ENCODE measurements around the gene USP6NL.

DNA sequence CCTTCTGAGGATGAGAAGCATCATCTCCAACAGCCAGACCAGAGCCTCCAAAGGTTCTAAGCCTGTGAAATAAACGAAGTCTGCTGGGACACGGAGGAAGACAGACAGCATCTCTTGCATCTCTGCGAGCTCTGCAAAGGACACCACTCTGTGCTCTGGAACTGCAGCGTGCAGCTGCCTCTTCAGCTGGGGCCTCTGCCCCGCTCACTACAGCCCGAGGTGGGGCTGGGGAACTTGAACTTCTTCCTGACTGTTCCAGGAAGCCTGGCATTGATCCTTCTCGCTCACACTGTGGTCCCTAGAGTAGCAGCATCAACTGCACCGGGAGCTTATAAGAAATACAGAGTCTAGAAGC, 163.3 kb downstream of the USP6NL start:
- TF ChIP-seq, protein P1, sequence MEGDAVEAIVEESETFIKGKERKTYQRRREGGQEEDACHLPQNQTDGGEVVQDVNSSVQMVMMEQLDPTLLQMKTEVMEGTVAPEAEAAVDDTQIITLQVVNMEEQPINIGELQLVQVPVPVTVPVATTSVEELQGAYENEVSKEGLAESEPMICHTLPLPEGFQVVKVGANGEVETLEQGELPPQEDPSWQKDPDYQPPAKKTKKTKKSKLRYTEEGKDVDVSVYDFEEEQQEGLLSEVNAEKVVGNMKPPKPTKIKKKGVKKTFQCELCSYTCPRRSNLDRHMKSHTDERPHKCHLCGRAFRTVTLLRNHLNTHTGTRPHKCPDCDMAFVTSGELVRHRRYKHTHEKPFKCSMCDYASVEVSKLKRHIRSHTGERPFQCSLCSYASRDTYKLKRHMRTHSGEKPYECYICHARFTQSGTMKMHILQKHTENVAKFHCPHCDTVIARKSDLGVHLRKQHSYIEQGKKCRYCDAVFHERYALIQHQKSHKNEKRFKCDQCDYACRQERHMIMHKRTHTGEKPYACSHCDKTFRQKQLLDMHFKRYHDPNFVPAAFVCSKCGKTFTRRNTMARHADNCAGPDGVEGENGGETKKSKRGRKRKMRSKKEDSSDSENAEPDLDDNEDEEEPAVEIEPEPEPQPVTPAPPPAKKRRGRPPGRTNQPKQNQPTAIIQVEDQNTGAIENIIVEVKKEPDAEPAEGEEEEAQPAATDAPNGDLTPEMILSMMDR (IDR thresholded peaks at IDR 0.05; ENCODE audit: insufficient read depth, low read length) = no peak
- TF ChIP-seq POLR2AphosphoS5 (IDR thresholded peaks at IDR 0.05; ENCODE audit: low read depth) = no peak
- TF ChIP-seq, protein P2, sequence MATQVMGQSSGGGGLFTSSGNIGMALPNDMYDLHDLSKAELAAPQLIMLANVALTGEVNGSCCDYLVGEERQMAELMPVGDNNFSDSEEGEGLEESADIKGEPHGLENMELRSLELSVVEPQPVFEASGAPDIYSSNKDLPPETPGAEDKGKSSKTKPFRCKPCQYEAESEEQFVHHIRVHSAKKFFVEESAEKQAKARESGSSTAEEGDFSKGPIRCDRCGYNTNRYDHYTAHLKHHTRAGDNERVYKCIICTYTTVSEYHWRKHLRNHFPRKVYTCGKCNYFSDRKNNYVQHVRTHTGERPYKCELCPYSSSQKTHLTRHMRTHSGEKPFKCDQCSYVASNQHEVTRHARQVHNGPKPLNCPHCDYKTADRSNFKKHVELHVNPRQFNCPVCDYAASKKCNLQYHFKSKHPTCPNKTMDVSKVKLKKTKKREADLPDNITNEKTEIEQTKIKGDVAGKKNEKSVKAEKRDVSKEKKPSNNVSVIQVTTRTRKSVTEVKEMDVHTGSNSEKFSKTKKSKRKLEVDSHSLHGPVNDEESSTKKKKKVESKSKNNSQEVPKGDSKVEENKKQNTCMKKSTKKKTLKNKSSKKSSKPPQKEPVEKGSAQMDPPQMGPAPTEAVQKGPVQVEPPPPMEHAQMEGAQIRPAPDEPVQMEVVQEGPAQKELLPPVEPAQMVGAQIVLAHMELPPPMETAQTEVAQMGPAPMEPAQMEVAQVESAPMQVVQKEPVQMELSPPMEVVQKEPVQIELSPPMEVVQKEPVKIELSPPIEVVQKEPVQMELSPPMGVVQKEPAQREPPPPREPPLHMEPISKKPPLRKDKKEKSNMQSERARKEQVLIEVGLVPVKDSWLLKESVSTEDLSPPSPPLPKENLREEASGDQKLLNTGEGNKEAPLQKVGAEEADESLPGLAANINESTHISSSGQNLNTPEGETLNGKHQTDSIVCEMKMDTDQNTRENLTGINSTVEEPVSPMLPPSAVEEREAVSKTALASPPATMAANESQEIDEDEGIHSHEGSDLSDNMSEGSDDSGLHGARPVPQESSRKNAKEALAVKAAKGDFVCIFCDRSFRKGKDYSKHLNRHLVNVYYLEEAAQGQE (IDR thresholded peaks at IDR 0.05; ENCODE audit: insufficient replicate concordance, low read depth) = no peak
- TF ChIP-seq SPI1 (IDR thresholded peaks at IDR 0.05; ENCODE audit: borderline replicate concordance, low read depth) = no peak

All from HL-60 (cell line).